ENCODE measurements around the gene EPB41L1. TPM values are rescaled to one million over a fixed set of nuclear protein-coding genes. Genes with fewer than 3 reads are reported as not detected.

EPB41L1 gene
- polyA plus RNA-seq (ENCODE audit: insufficient read length in 4 of 4) = 10 to 100 TPM; 69.3 to 82.8 (median 71.8) TPM

DNA sequence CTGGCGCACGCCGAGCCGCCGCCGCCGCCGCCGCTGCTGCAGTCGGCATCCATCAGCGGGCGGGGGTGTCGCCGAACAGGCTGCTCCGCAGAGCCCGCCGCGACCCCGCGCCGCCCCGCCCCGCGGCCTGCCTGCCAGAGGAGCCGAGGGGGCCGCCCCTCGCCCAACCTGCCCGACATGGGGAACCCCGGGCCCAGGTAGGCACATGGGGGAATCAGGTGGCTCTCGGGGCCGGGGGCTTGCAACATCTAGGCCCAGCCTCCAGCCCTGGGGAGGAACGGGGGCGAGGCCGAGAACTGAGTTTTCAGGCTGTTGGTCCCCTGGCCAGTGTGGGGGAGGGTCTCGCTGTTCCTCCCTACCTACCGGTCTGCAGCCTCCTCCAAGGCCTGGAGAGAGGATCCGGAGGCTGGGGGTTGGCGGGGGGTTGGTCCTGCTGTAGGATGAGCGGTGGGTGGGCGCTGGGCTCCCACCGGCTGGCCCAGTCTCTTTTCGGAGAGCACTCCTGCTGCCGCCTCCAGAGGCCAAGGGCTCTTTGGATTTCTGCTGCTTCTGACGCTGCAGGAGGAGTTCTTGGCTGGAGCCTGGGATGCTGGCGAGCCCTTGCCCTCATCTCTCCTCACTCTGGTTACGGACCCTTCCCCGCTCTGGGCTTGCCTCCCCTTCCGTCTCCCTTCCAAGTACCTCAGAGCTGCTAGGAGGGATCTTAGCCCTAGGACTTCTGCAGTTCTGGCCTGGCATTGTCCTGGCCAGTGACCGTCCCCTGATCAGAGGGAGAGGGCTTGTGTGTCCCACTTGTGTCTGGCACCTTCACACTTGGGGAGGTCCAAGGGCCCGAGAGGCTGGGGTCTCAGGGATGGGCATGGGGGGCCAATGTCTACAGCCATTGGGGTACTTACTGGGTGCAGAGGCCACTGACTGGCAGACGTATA lies at the start of gene EPB41L1:
Gene EPB41L1, plus strand, starts transcription at position 41 of the 929 bp plus-strand sequence. CDS start 19,038 bp downstream, outside the sequence.
- DNase-seq (ENCODE audit: low read depth in 4 of 4, low spot score in 3 of 4) = no peak

- no peak for DNase-seq (ENCODE audit: low read depth in 4 of 4, low spot score in 3 of 4)
Measured at GRCh38 chr20:36104856-36105255, 49.7 kb upstream of the EPB41L1 start.

DNA sequence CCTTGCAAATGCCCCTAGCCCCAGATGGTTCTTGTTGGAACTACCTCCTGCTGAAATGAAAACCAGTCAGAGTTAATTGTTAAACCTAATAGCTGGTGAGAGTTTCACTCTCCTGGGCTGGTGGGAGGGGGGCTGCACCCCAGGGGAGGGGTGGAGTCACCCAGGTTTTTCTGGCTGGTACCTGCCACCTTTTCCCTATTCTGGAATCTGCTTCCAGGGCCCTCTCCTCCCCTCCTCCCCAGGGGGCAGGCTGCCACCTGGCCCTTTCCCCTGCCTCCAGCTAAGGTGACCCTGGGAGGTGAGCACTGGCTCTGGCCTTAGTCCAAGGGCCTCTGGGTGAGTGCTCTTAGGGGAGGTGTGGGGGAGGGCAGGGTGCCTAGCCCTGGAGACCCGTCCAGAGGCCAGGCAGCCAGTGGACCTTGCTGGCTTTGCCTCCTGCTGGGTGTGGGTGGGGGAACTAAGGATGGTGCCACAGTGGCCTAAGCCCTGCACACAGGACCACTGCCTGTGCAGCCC lies 48.8 kb upstream of the EPB41L1 start:
- peak in 1 of 4 donors; percentile 57 for DNase-seq (ENCODE audit: low read depth in 4 of 4, low spot score in 3 of 4)

- no peak for DNase-seq (ENCODE audit: low read depth in 4 of 4, low spot score in 3 of 4)
Measured at GRCh38 chr20:36106606-36107005, 47.9 kb upstream of the EPB41L1 start.

GRCh38 chr20:36107881-36108280 lies 46.7 kb upstream of the EPB41L1 start:
- DNase-seq (ENCODE audit: low read depth in 4 of 4, low spot score in 3 of 4) = no peak

- no peak for DNase-seq (ENCODE audit: low read depth in 4 of 4, low spot score in 3 of 4)
Measured at GRCh38 chr20:36109251-36109947, 45.1 kb upstream of the EPB41L1 start.

DNA sequence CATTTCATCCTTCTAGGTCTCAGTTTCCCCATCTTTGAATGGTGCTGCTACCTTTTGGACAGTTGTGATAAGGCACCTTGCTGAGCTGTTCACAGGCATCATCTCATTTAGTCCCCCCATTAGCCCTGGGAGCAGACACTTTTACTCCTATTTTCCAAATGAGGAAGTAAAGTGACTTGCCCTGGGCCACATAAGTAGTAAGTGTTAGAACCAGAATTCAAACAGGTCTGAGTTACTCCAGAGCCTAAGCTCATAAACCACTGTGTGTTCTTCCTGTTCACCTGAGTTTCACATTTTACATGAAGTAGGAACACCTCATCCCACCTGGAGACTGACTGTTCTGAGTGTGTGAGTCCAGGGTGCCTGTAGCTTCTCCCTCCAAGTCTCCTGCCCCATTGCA lies 43.5 kb upstream of the EPB41L1 start:
- DNase-seq (ENCODE audit: low read depth in 4 of 4, low spot score in 3 of 4) = no peak

DNA sequence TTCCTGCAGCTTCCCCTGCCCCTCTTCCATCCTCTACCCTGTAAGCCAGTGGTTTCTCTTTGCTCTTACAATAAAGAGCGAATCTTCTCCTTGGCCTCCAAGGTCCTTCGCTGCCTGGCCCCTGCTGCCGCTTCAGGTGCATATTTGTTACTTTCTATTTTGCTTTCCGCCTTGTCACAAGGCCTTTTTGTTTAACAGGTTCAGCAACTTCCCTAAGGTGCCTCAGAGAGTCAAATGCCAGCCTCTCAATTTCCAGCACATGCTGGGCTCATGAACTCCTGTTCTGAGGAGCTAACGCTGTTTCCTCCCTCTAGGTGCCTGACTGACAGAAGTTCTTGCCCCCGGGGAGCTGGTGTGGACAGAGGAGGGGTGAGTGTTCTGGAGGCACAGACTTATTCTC lies 42.4 kb upstream of the EPB41L1 start:
- no peak for DNase-seq (ENCODE audit: low read depth in 4 of 4, low spot score in 3 of 4)

- DNase-seq (ENCODE audit: low read depth in 4 of 4, low spot score in 3 of 4) = no peak
Measured at GRCh38 chr20:36113036-36113435, 41.5 kb upstream of the EPB41L1 start.

GRCh38 chr20:36113566-36114250 lies 40.8 kb upstream of the EPB41L1 start:
- DNase-seq (ENCODE audit: low read depth in 4 of 4, low spot score in 3 of 4) = no peak

- DNase-seq (ENCODE audit: low read depth in 4 of 4, low spot score in 3 of 4) = no peak
Measured at GRCh38 chr20:36114707-36115106, 39.8 kb upstream of the EPB41L1 start.

- no peak for DNase-seq (ENCODE audit: low read depth in 4 of 4, low spot score in 3 of 4)
Measured at GRCh38 chr20:36115925-36116324, 38.6 kb upstream of the EPB41L1 start.

GRCh38 chr20:36116807-36117441 lies 37.6 kb upstream of the EPB41L1 start:
- no peak for DNase-seq (ENCODE audit: low read depth in 4 of 4, low spot score in 3 of 4)

DNA sequence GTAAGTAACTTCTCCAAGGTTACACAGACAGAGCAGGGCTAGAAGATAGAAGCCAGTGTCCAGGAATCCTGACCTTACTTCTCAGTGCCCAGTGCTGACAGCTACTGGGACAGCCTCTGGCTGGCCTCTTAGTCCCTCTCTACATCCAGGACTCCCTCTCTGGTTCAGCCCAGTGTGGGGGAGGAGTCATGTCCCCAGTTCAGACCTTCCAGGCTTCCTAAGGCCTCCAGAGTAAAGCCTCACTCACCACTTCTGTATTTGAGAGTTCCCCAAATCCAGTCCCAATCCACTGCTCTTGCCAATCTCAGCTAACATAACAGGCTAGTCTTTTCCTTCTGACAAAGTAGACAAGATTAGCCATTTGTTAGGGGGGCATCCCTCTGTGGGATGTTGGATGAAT lies 36.9 kb upstream of the EPB41L1 start:
- no peak for DNase-seq (ENCODE audit: low read depth in 4 of 4, low spot score in 3 of 4)

DNA sequence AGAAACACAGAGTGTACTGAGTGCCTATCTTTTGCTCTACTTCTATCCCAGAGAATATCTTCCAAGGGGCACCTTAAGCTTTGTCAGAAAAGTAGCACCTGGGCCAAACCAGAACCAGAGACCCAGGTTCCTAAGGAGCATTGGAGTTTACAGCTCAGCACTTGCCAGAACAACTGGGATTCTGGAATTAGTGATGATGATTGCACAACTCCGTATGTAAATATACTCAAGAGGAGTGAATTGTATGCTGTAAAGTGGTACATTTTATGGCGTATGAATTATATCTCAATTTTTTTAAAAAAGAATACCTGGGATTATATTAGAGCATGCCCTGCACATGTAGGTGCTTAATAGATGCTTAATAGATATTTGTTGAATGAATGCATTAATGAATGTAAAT lies 36.2 kb upstream of the EPB41L1 start:
- DNase-seq (ENCODE audit: low read depth in 4 of 4, low spot score in 3 of 4) = no peak

GRCh38 chr20:36119537-36119936 lies 35.0 kb upstream of the EPB41L1 start:
- DNase-seq (ENCODE audit: low read depth in 4 of 4, low spot score in 3 of 4) = no peak

GRCh38 chr20:36120241-36120640 lies 34.3 kb upstream of the EPB41L1 start:
- no peak for DNase-seq (ENCODE audit: low read depth in 4 of 4, low spot score in 3 of 4)

- no peak for DNase-seq (ENCODE audit: low read depth in 4 of 4, low spot score in 3 of 4)
Measured at GRCh38 chr20:36120991-36121390, 33.5 kb upstream of the EPB41L1 start.

- no peak for DNase-seq (ENCODE audit: low read depth in 4 of 4, low spot score in 3 of 4)
Measured at GRCh38 chr20:36121981-36122930, 32.3 kb upstream of the EPB41L1 start.

Data from right renal pelvis (tissue), 4 donors.